GM12892 (cell line): ENCODE results near the gene CDSN.

Experiments
- POLR2A ChIP-seq: IDR thresholded peaks from 2 replicates; pipeline ENCODE4 v1.6.1; 2011; ENCODE audit warnings: low read depth, low read length, control low read depth
- TAF1 ChIP-seq: IDR thresholded peaks from 2 replicates; pipeline ENCODE4 v1.6.1; 2011; ENCODE audit warnings: low read depth, mild to moderate bottlenecking, control low read depth, low read length, borderline replicate concordance

DNA sequence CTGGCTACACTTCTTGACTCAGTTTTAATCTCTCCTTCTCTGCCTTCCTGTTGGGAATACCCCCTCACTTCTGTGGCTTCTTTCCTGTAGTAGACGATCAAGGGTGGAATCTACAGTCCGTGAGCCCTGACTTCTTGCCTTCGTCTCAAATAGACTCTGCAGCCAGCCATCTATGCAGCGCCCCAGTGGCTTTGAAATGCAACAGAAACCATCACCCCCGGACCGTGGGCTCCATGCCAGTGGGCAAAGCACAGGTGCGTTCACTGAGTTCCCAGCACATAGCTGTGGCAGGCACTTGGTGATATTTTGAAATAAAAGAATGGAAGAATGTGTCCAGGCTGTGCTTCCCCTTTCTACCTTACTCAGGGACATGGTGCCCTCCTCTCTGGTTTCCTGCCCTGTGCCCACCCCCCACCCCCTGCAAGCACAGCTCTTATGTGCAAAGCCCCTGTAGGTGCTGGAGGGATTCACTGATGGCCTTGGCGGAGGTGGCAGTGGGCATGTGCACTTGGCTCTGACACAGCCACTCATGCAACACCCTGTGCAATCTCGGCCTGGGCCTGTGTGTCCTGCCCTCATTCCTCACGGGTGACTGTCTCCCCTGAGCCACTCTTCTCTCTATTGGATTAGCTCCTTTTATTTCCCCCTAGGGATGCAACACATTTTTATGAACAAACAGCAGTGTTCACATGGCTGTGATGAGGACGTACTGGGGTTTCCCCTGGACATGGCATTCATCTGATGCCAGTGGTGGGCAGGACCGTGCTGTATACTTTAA lies 5.5 kb upstream of the CDSN start:
- TF ChIP-seq TAF1 (no peak), POLR2A (no peak)
